H1 (cell line): ENCODE data around the gene SERPINA12. TPM values are rescaled to one million over a fixed set of nuclear protein-coding genes. Genes with fewer than 3 reads are reported as not detected.

Experiments used
- CTCF ChIA-PET: fragments of 300-600 bp; sonication (Branson Sonifier 250); formaldehyde crosslinking; loops from one replicate; lab custom pipeline; 2021; ENCODE audit not compliant: partially characterized antibody; lab: Charles Lee
- POLR2A ChIA-PET: fragments of 300-600 bp; sonication (Branson Sonifier 250); formaldehyde crosslinking; loops from one replicate; lab custom pipeline; 2021; ENCODE audit warnings: inconsistent platforms; ENCODE audit not compliant: partially characterized antibody; lab: Charles Lee
- DNase-seq, 2 experiments: peaks; one replicate each; pipeline versions ENCODE4 v3.0.0 to v3.0.0-alpha.2; 2010 to 2022; ENCODE audit warnings: low spot score in 2 of 2, low read depth in 1 of 2, mixed read lengths in 1 of 2
- FAIRE-seq: peaks from 2 replicates; lab custom pipeline; 2011; peaks lifted over from hg19 to GRCh38; lab: Jason Lieb, UNC
- H2AFZ ChIP-seq: 2 replicates; pipeline ENCODE4 v1.8.1; 2012; ENCODE audit warnings: low read length, inconsistent platforms
- H2AK5ac ChIP-seq: 2 replicates; pipeline ENCODE4 v1.6.1; 2013; ENCODE audit warnings: low read depth, low read length
- H2BK120ac ChIP-seq: replicated peaks from 2 replicates; pipeline ENCODE3; 2013; ENCODE audit warnings: low read depth, low read length, inconsistent platforms
- H2BK12ac ChIP-seq: 2 replicates; pipeline ENCODE4 v1.6.1; 2013; ENCODE audit warnings: low read depth, low read length
- H2BK15ac ChIP-seq: 2 replicates; pipeline ENCODE4 v1.6.1; 2013; ENCODE audit warnings: low read length
- H2BK20ac ChIP-seq: 2 replicates; pipeline ENCODE4 v1.6.1; 2013; ENCODE audit warnings: low read length
- H2BK5ac ChIP-seq: 2 replicates; pipeline ENCODE4 v1.6.1; 2013; ENCODE audit warnings: low read depth, low read length
- H3K14ac ChIP-seq: 2 replicates; pipeline ENCODE4 v1.6.1; 2013; ENCODE audit warnings: inconsistent platforms; ENCODE audit not compliant: insufficient read length
- H3K18ac ChIP-seq: 2 replicates; pipeline ENCODE4 v1.6.1; 2013; ENCODE audit warnings: low read length; ENCODE audit errors: extremely low read depth
- H3K23ac ChIP-seq: 2 replicates; pipeline ENCODE4 v1.6.1; 2013; ENCODE audit warnings: inconsistent platforms; ENCODE audit not compliant: insufficient read length
- H3K23me2 ChIP-seq: 2 replicates; pipeline ENCODE4 v1.6.1; 2013; ENCODE audit warnings: low read depth, low read length
- H3K27ac ChIP-seq: 2 replicates; pipeline ENCODE4 v1.6.1; 2011; ENCODE audit warnings: low read depth, low read length, inconsistent platforms
- H3K27me3 ChIP-seq, 4 experiments: replicated peaks in 1 of 4; 1 replicate in 1 of 4; 2 replicates in 3 of 4; pipeline versions ENCODE4 v1.6.1 to v1.8.1; 2011 to 2013; ENCODE audit warnings: low read length in 3 of 4, mild to moderate bottlenecking in 3 of 4, inconsistent platforms in 2 of 4, mixed read lengths in 2 of 4, moderate library complexity in 1 of 4; ENCODE audit not compliant: control insufficient read depth in 3 of 4, insufficient read depth in 3 of 4; ENCODE audit errors: extremely low read depth in 1 of 4
- H3K36me3 ChIP-seq, 4 experiments: 2 replicates each; pipeline versions ENCODE4 v1.6.1 to v1.8.1; 2011 to 2013; ENCODE audit warnings: mild to moderate bottlenecking in 4 of 4, low read length in 3 of 4, moderate library complexity in 2 of 4, control low read depth in 1 of 4, inconsistent platforms in 1 of 4; ENCODE audit not compliant: insufficient read depth in 4 of 4, control insufficient read depth in 2 of 4
- H3K4ac ChIP-seq: replicated peaks from 2 replicates; pipeline ENCODE3; 2013; ENCODE audit warnings: low read length, low read depth, mixed read lengths, inconsistent platforms; ENCODE audit not compliant: insufficient read length
- H3K4me1 ChIP-seq, 4 experiments: replicated peaks in 1 of 4; 1 replicate in 1 of 4; 2 replicates in 3 of 4; pipeline versions ENCODE4 v1.6.1 to v1.8.1; 2011 to 2013; ENCODE audit warnings: low read length in 3 of 4, inconsistent platforms in 2 of 4, mixed read lengths in 1 of 4; ENCODE audit not compliant: insufficient read depth in 4 of 4, control insufficient read depth in 3 of 4
- H3K4me2 ChIP-seq, 2 experiments: 2 replicates each; pipeline versions ENCODE4 v1.6.1 to v1.8.1; 2011 to 2013; ENCODE audit warnings: low read depth in 2 of 2, low read length in 2 of 2, control low read depth in 1 of 2, inconsistent platforms in 1 of 2, mild to moderate bottlenecking in 1 of 2; ENCODE audit not compliant: insufficient read depth in 1 of 2
- H3K4me3 ChIP-seq, 4 experiments: fragments of 200-600, 300-600 bp in 1 of 4; sonication (generic), shearing (Covaris generic), sonication (Bioruptor Twin) in 1 of 4; 2 replicates each; pipeline versions ENCODE4 v1.5.1 to v1.8.1; 2011 to 2016; ENCODE audit warnings: low read length in 4 of 4, low read depth in 3 of 4, control low read depth in 2 of 4, inconsistent platforms in 2 of 4, mild to moderate bottlenecking in 2 of 4, mixed read lengths in 1 of 4, moderate library complexity in 1 of 4; ENCODE audit not compliant: insufficient read depth in 2 of 4; ENCODE audit errors: extremely low read depth in 1 of 4
- H3K56ac ChIP-seq: replicated peaks from 2 replicates; pipeline ENCODE3; 2013; ENCODE audit warnings: low read depth, mild to moderate bottlenecking, mixed read lengths, low read length, inconsistent platforms; ENCODE audit not compliant: insufficient read length
- H3K79me1 ChIP-seq: 2 replicates; pipeline ENCODE4 v1.6.1; 2013; ENCODE audit warnings: low read depth, low read length, control low read depth
- H3K79me2 ChIP-seq, 2 experiments: 2 replicates each; pipeline versions ENCODE4 v1.6.1 to v1.8.1; 2012 to 2013; ENCODE audit warnings: low read length in 2 of 2, mild to moderate bottlenecking in 2 of 2, inconsistent platforms in 1 of 2; ENCODE audit not compliant: insufficient read depth in 2 of 2, control insufficient read depth in 1 of 2
- H3K9ac ChIP-seq, 4 experiments: replicated peaks in 1 of 4; 1 replicate in 1 of 4; 2 replicates in 3 of 4; pipeline versions ENCODE4 v1.6.1 to v1.8.1; 2011 to 2013; ENCODE audit warnings: low read depth in 3 of 4, low read length in 3 of 4, control low read depth in 2 of 4, mild to moderate bottlenecking in 2 of 4, moderate library complexity in 2 of 4, inconsistent platforms in 1 of 4; ENCODE audit errors: extremely low read depth in 1 of 4
- H3K9me3 ChIP-seq, 2 experiments: 2 replicates each; pipeline versions ENCODE4 v1.6.1 to v1.8.1; 2012 to 2013; ENCODE audit warnings: mild to moderate bottlenecking in 2 of 2, moderate library complexity in 2 of 2, control low read depth in 1 of 2, inconsistent platforms in 1 of 2, low read depth in 1 of 2, low read length in 1 of 2, mixed read lengths in 1 of 2; ENCODE audit not compliant: insufficient read depth in 2 of 2
- H4K20me1 ChIP-seq, 2 experiments: replicated peaks in 1 of 2; 2 replicates each; pipeline versions ENCODE3 to v1.8.1; 2011 to 2013; ENCODE audit warnings: inconsistent platforms in 2 of 2, low read length in 2 of 2, mild to moderate bottlenecking in 1 of 2; ENCODE audit not compliant: insufficient read depth in 2 of 2, control insufficient read depth in 1 of 2
- H4K5ac ChIP-seq: 2 replicates; pipeline ENCODE4 v1.6.1; 2013; ENCODE audit warnings: low read length, low read depth, mixed read lengths, inconsistent platforms; ENCODE audit not compliant: insufficient read length
- H4K8ac ChIP-seq: 2 replicates; pipeline ENCODE4 v1.8.0; 2013; ENCODE audit warnings: mild to moderate bottlenecking, moderate library complexity, low read length, inconsistent platforms; ENCODE audit not compliant: insufficient read depth; ENCODE audit errors: extremely low read depth
- H4K91ac ChIP-seq: replicated peaks from 2 replicates; pipeline ENCODE3; 2013; ENCODE audit warnings: low read length, mixed read lengths, inconsistent platforms; ENCODE audit not compliant: insufficient read length
- BCL11A ChIP-seq, 2 experiments: IDR thresholded peaks; one replicate each; pipeline ENCODE4 v1.6.1; 2011; ENCODE audit warnings: low read depth in 2 of 2, low read length in 2 of 2, mild to moderate bottlenecking in 2 of 2
- CTCF ChIP-seq, 3 experiments: IDR thresholded peaks; 1 replicate in 2 of 3; 2 replicates in 1 of 3; pipeline versions ENCODE4 v1.5.1 to v1.6.1; 2011; ENCODE audit warnings: low read length in 3 of 3, mild to moderate bottlenecking in 3 of 3, inconsistent platforms in 2 of 3, low read depth in 1 of 3, moderate library complexity in 1 of 3; ENCODE audit not compliant: insufficient read depth in 1 of 3; ENCODE audit errors: control extremely low read depth in 1 of 3
- MAFK ChIP-seq: IDR thresholded peaks from 2 replicates; pipeline ENCODE4 v1.6.1; 2012; ENCODE audit warnings: low read depth, mild to moderate bottlenecking, improper control_type of control experiment, low read length
- RAD21 ChIP-seq, 2 experiments: IDR thresholded peaks in 1 of 2; conservative IDR thresholded peaks in 1 of 2; 2 replicates each; pipeline ENCODE4 v1.6.1; 2011; ENCODE audit warnings: low read depth in 2 of 2, low read length in 2 of 2, improper control_type of control experiment in 1 of 2, inconsistent platforms in 1 of 2, mild to moderate bottlenecking in 1 of 2, moderate library complexity in 1 of 2
- USF2 ChIP-seq: IDR thresholded peaks from 2 replicates; pipeline ENCODE4 v1.6.1; 2011; ENCODE audit warnings: low read length, improper control_type of control experiment
- WGBS, 2 experiments: shearing (Covaris generic) in 1 of 2; methylation state at CpG; one replicate each; pipeline versions ENCODE4 v1.1.6 to v1.1.7; 2013 to 2015; ENCODE audit warnings: low lambda C conversion rate in 2 of 2, mixed read lengths in 2 of 2, inconsistent platforms in 1 of 2, low coverage in 1 of 2, missing lambda C conversion rate in 1 of 2; ENCODE audit not compliant: insufficient replicate concordance in 2 of 2, insufficient coverage in 1 of 2, insufficient read length in 1 of 2; ENCODE audit errors: extremely low coverage in 1 of 2, missing lambda C conversion rate in 1 of 2; 5-methylcytosine and 5-hydroxymethylcytosine counted together
- polyA plus RNA-seq, 7 experiments: library from polyadenylated mRNA; depleted of rRNA in 3 of 7; stranded (reverse) in 5 of 7; unstranded in 2 of 7; fragments of >200 nt in 5 of 7; fragments of 200-250 nt in 2 of 7; gene quantifications; 1 replicate in 5 of 7; 2 replicates in 1 of 7; 4 replicates in 1 of 7; pipeline versions ENCODE4 v1.2.1 to v1.2.3, GENCODE V29; 2011 to 2013; ENCODE audit warnings: missing spikeins in 2 of 7, mixed read lengths in 2 of 7
- total RNA-seq: library from RNA; stranded (reverse); fragmentation: NEBNext Ultra II Directional; extraction: Animal tissue kit (Norgen Biotek cat#: 25700); gene quantifications from 2 replicates; pipeline ENCODE4 v1.2.1, GENCODE V29; 2021

The SERPINA12 gene
- total and polyA plus RNA-seq, 2 of the 8 experiments (the other 6 are each of a cell fraction or from before 2014, with no cell fraction given): not detected

- POLR2A ChIA-PET: no interaction called here
- 77% methylated on average over 2 of the region's 2 CpGs; no CpG with 5 or more reads in 1 of the 2 experiments for WGBS, 2 experiments
Measured at GRCh38 chr14:94536836-94537235, 27.6 kb upstream of the SERPINA12 start.

More at GRCh38 chr14:94536836-94537235, 27.6 kb upstream of the SERPINA12 start:
- H4K91ac ChIP-seq: no peak overlapping the region
- no peak overlapping the region for H2BK20ac ChIP-seq
- no peak overlapping the region for H4K8ac ChIP-seq
- H2BK12ac ChIP-seq: no peak overlapping the region
- H4K5ac ChIP-seq: no peak overlapping the region
- peaks cover 0 to 3% (median 0%) of the 10 kb centered on the region in 4 experiments; a peak in 1 of 7 replicates for H3K27me3 ChIP-seq
- no peak overlapping the region for H3K18ac ChIP-seq
- H2BK5ac ChIP-seq: no peak overlapping the region
- H3K23me2 ChIP-seq: no peaks in the 10 kb centered on the region
- peak in 2 of 3 experiments; percentile 33 to 50; a peak in 3 of 4 replicates for TF ChIP-seq CTCF (IDR thresholded peaks at IDR 0.05; ENCODE audit: control extremely low read depth in 1 of 3, insufficient read depth in 1 of 3, low read depth in 1 of 3, low read length in 3 of 3)
- no peak for TF ChIP-seq BCL11A (IDR thresholded peaks at IDR 0.05; ENCODE audit: low read depth in 2 of 2, low read length in 2 of 2)
- TF ChIP-seq MAFK: 0 out of 2 replicates have a peak, but pooled peaks have one; percentile 7
- peak; percentile 47 to 63 for TF ChIP-seq RAD21 (IDR thresholded peaks at IDR 0.05 in 1 of 2, conservative IDR thresholded peaks at IDR 0.05 in 1 of 2; ENCODE audit: low read depth in 2 of 2, low read length in 2 of 2)
- no peak for TF ChIP-seq USF2
- H3K23ac ChIP-seq: no peak overlapping the region
- H3K36me3 ChIP-seq: no peaks in the 10 kb centered on the region
- H2BK15ac ChIP-seq: no peak overlapping the region
- FAIRE-seq (peak; percentile 63), DNase-seq (no peak)
- no peaks in the 10 kb centered on the region for H3K9me3 ChIP-seq
- H3K56ac ChIP-seq: no peak overlapping the region
- H3K27ac ChIP-seq: no peak overlapping the region
- H3K79me1 ChIP-seq: no peaks in the 10 kb centered on the region
- H4K20me1 ChIP-seq: no peaks in the 10 kb centered on the region
- H3K79me2 ChIP-seq: no peaks in the 10 kb centered on the region
- H3K9ac ChIP-seq: no peak overlapping the region
- peak overlapping the region; percentile 36 for H2AFZ ChIP-seq
- H3K4me2 ChIP-seq: no peak overlapping the region
- no peak overlapping the region for H2AK5ac ChIP-seq
- CTCF ChIA-PET: interaction anchor here (0.8 to 7.8 kb wide), 7 partner anchors 14 to 180 kb away, joined by 3 to 56 read pairs (median 4); no protein-coding TSS in a partner anchor
- no peak overlapping the region for H3K4me3 ChIP-seq
- no peak overlapping the region for H3K14ac ChIP-seq
- peaks cover 0 to 2% (median 0%) of the 10 kb centered on the region in 4 experiments; a peak in 2 of 7 replicates for H3K4me1 ChIP-seq
- H2BK120ac ChIP-seq: no peak overlapping the region
- H3K4ac ChIP-seq: no peak overlapping the region
